BE2C (cell line): Measurements from ENCODE around the gene LAMA5.

Experiments
- DNase-seq: peaks from one replicate; pipeline ENCODE4 v3.0.0-alpha.2; 2020
- H3K27me3 ChIP-seq: fragments of 250-450 bp; sonication (Bioruptor Pico); 2 replicates; pipeline ENCODE4 v1.5.1; 2020; ENCODE audit warnings: mild to moderate bottlenecking
- H3K36me3 ChIP-seq: fragments of 250-450 bp; sonication (Bioruptor Pico); 2 replicates; pipeline ENCODE4 v1.5.1; 2020; ENCODE audit warnings: mild to moderate bottlenecking
- H3K4me1 ChIP-seq: fragments of 250-450 bp; sonication (Bioruptor Pico); 2 replicates; pipeline ENCODE4 v1.5.1; 2020
- H3K4me3 ChIP-seq: 2 replicates; pipeline ENCODE4 v1.5.1; 2011; ENCODE audit warnings: low read depth, low read length
- H3K9me3 ChIP-seq: fragments of 250-450 bp; sonication (Bioruptor Pico); 2 replicates; pipeline ENCODE4 v1.5.1; 2020
- CTCF ChIP-seq: IDR thresholded peaks from 2 replicates; pipeline ENCODE4 v1.5.1; 2012; ENCODE audit warnings: mild to moderate bottlenecking, low read depth, low read length

Gene LAMA5

GRCh38 chr20:62309947-62310756, 57.0 kb downstream of the LAMA5 start:
- Histone ChIP-seq H3K27me3 (no peaks in the 10 kb centered on the region), H3K9me3 (no peaks in the 10 kb centered on the region), H3K4me3 (no peak overlapping the region), H3K36me3 (peaks cover 41% of the 10 kb centered on the region), H3K4me1 (no peaks in the 10 kb centered on the region)
- no peak for TF ChIP-seq CTCF
- no peak for DNase-seq

- H3K4me1 ChIP-seq, result no peaks in the 10 kb centered on the region
- no peak for TF ChIP-seq CTCF
- H3K36me3 ChIP-seq, result peaks cover 49% of the 10 kb centered on the region
Measured at GRCh38 chr20:62309198-62309944, 57.7 kb downstream of the LAMA5 start.

GRCh38 chr20:62308102-62308822, 58.9 kb downstream of the LAMA5 start:
- H3K27me3 ChIP-seq, result no peaks in the 10 kb centered on the region
- no peak for DNase-seq
- H3K4me3 ChIP-seq, result no peak overlapping the region
- peaks cover 58% of the 10 kb centered on the region for H3K36me3 ChIP-seq
- H3K9me3 ChIP-seq, result no peaks in the 10 kb centered on the region
- no peaks in the 10 kb centered on the region for H3K4me1 ChIP-seq
- no peak for TF ChIP-seq CTCF

More at GRCh38 chr20:62309198-62309944, 57.7 kb downstream of the LAMA5 start:
- Histone ChIP-seq H3K27me3 (no peaks in the 10 kb centered on the region), H3K9me3 (no peaks in the 10 kb centered on the region), H3K4me3 (no peak overlapping the region)
- no peak for DNase-seq

- no peaks in the 10 kb centered on the region for H3K9me3 ChIP-seq
- no peak overlapping the region for H3K4me3 ChIP-seq
- no peak for TF ChIP-seq CTCF
- no peaks in the 10 kb centered on the region for H3K27me3 ChIP-seq
- no peaks in the 10 kb centered on the region for H3K4me1 ChIP-seq
- H3K36me3 ChIP-seq, result peaks cover 58% of the 10 kb centered on the region
- no peak for DNase-seq
Measured at GRCh38 chr20:62307226-62308101, 59.6 kb downstream of the LAMA5 start.

GRCh38 chr20:62306414-62307187, 60.5 kb downstream of the LAMA5 start:
- Histone ChIP-seq H3K4me3 (no peak overlapping the region), H3K27me3 (no peaks in the 10 kb centered on the region), H3K4me1 (no peaks in the 10 kb centered on the region), H3K36me3 (peaks cover 58% of the 10 kb centered on the region), H3K9me3 (no peaks in the 10 kb centered on the region)
- no peak for DNase-seq
- TF ChIP-seq CTCF, result no peak
